H1 (cell line): ENCODE results near the gene MUC4. TPM values are rescaled to one million over a fixed set of nuclear protein-coding genes. Genes with fewer than 3 reads are reported as not detected.
"Not testable (repeated sequence)": the region's sequence is repeated elsewhere in the genome, so short reads cannot be mapped to it uniquely, and the experiment has no call there.

Source experiments
- CTCF ChIA-PET: fragments of 300-600 bp; sonication (Branson Sonifier 250); formaldehyde crosslinking; loops from one replicate; lab custom pipeline; 2021; ENCODE audit not compliant: partially characterized antibody; lab: Charles Lee
- POLR2A ChIA-PET: fragments of 300-600 bp; sonication (Branson Sonifier 250); formaldehyde crosslinking; loops from one replicate; lab custom pipeline; 2021; ENCODE audit warnings: inconsistent platforms; ENCODE audit not compliant: partially characterized antibody; lab: Charles Lee
- DNase-seq, 2 experiments: peaks; one replicate each; pipeline versions ENCODE4 v3.0.0 to v3.0.0-alpha.2; 2010 to 2022; ENCODE audit warnings: low spot score in 2 of 2, low read depth in 1 of 2, mixed read lengths in 1 of 2
- FAIRE-seq: peaks from 2 replicates; lab custom pipeline; 2011; peaks lifted over from hg19 to GRCh38; lab: Jason Lieb, UNC
- H2AFZ ChIP-seq: 2 replicates; pipeline ENCODE4 v1.8.1; 2012; ENCODE audit warnings: low read length, inconsistent platforms
- H2AK5ac ChIP-seq: 2 replicates; pipeline ENCODE4 v1.6.1; 2013; ENCODE audit warnings: low read depth, low read length
- H2BK120ac ChIP-seq: replicated peaks from 2 replicates; pipeline ENCODE3; 2013; ENCODE audit warnings: low read depth, low read length, inconsistent platforms
- H2BK12ac ChIP-seq: 2 replicates; pipeline ENCODE4 v1.6.1; 2013; ENCODE audit warnings: low read depth, low read length
- H2BK15ac ChIP-seq: 2 replicates; pipeline ENCODE4 v1.6.1; 2013; ENCODE audit warnings: low read length
- H2BK20ac ChIP-seq: 2 replicates; pipeline ENCODE4 v1.6.1; 2013; ENCODE audit warnings: low read length
- H2BK5ac ChIP-seq: 2 replicates; pipeline ENCODE4 v1.6.1; 2013; ENCODE audit warnings: low read depth, low read length
- H3K14ac ChIP-seq: 2 replicates; pipeline ENCODE4 v1.6.1; 2013; ENCODE audit warnings: inconsistent platforms; ENCODE audit not compliant: insufficient read length
- H3K18ac ChIP-seq: 2 replicates; pipeline ENCODE4 v1.6.1; 2013; ENCODE audit warnings: low read length; ENCODE audit errors: extremely low read depth
- H3K23ac ChIP-seq: 2 replicates; pipeline ENCODE4 v1.6.1; 2013; ENCODE audit warnings: inconsistent platforms; ENCODE audit not compliant: insufficient read length
- H3K23me2 ChIP-seq: 2 replicates; pipeline ENCODE4 v1.6.1; 2013; ENCODE audit warnings: low read depth, low read length
- H3K27ac ChIP-seq: 2 replicates; pipeline ENCODE4 v1.6.1; 2011; ENCODE audit warnings: low read depth, low read length, inconsistent platforms
- H3K27me3 ChIP-seq, 4 experiments: replicated peaks in 1 of 4; 1 replicate in 1 of 4; 2 replicates in 3 of 4; pipeline versions ENCODE4 v1.6.1 to v1.8.1; 2011 to 2013; ENCODE audit warnings: low read length in 3 of 4, mild to moderate bottlenecking in 3 of 4, inconsistent platforms in 2 of 4, mixed read lengths in 2 of 4, moderate library complexity in 1 of 4; ENCODE audit not compliant: control insufficient read depth in 3 of 4, insufficient read depth in 3 of 4; ENCODE audit errors: extremely low read depth in 1 of 4
- H3K36me3 ChIP-seq, 4 experiments: 2 replicates each; pipeline versions ENCODE4 v1.6.1 to v1.8.1; 2011 to 2013; ENCODE audit warnings: mild to moderate bottlenecking in 4 of 4, low read length in 3 of 4, moderate library complexity in 2 of 4, control low read depth in 1 of 4, inconsistent platforms in 1 of 4; ENCODE audit not compliant: insufficient read depth in 4 of 4, control insufficient read depth in 2 of 4
- H3K4ac ChIP-seq: replicated peaks from 2 replicates; pipeline ENCODE3; 2013; ENCODE audit warnings: low read length, low read depth, mixed read lengths, inconsistent platforms; ENCODE audit not compliant: insufficient read length
- H3K4me1 ChIP-seq, 4 experiments: replicated peaks in 1 of 4; 1 replicate in 1 of 4; 2 replicates in 3 of 4; pipeline versions ENCODE4 v1.6.1 to v1.8.1; 2011 to 2013; ENCODE audit warnings: low read length in 3 of 4, inconsistent platforms in 2 of 4, mixed read lengths in 1 of 4; ENCODE audit not compliant: insufficient read depth in 4 of 4, control insufficient read depth in 3 of 4
- H3K4me2 ChIP-seq, 2 experiments: 2 replicates each; pipeline versions ENCODE4 v1.6.1 to v1.8.1; 2011 to 2013; ENCODE audit warnings: low read depth in 2 of 2, low read length in 2 of 2, control low read depth in 1 of 2, inconsistent platforms in 1 of 2, mild to moderate bottlenecking in 1 of 2; ENCODE audit not compliant: insufficient read depth in 1 of 2
- H3K4me3 ChIP-seq, 4 experiments: fragments of 200-600, 300-600 bp in 1 of 4; sonication (generic), shearing (Covaris generic), sonication (Bioruptor Twin) in 1 of 4; 2 replicates each; pipeline versions ENCODE4 v1.5.1 to v1.8.1; 2011 to 2016; ENCODE audit warnings: low read length in 4 of 4, low read depth in 3 of 4, control low read depth in 2 of 4, inconsistent platforms in 2 of 4, mild to moderate bottlenecking in 2 of 4, mixed read lengths in 1 of 4, moderate library complexity in 1 of 4; ENCODE audit not compliant: insufficient read depth in 2 of 4; ENCODE audit errors: extremely low read depth in 1 of 4
- H3K56ac ChIP-seq: replicated peaks from 2 replicates; pipeline ENCODE3; 2013; ENCODE audit warnings: low read depth, mild to moderate bottlenecking, mixed read lengths, low read length, inconsistent platforms; ENCODE audit not compliant: insufficient read length
- H3K79me1 ChIP-seq: 2 replicates; pipeline ENCODE4 v1.6.1; 2013; ENCODE audit warnings: low read depth, low read length, control low read depth
- H3K79me2 ChIP-seq, 2 experiments: 2 replicates each; pipeline versions ENCODE4 v1.6.1 to v1.8.1; 2012 to 2013; ENCODE audit warnings: low read length in 2 of 2, mild to moderate bottlenecking in 2 of 2, inconsistent platforms in 1 of 2; ENCODE audit not compliant: insufficient read depth in 2 of 2, control insufficient read depth in 1 of 2
- H3K9ac ChIP-seq, 4 experiments: replicated peaks in 1 of 4; 1 replicate in 1 of 4; 2 replicates in 3 of 4; pipeline versions ENCODE4 v1.6.1 to v1.8.1; 2011 to 2013; ENCODE audit warnings: low read depth in 3 of 4, low read length in 3 of 4, control low read depth in 2 of 4, mild to moderate bottlenecking in 2 of 4, moderate library complexity in 2 of 4, inconsistent platforms in 1 of 4; ENCODE audit errors: extremely low read depth in 1 of 4
- H3K9me3 ChIP-seq, 2 experiments: 2 replicates each; pipeline versions ENCODE4 v1.6.1 to v1.8.1; 2012 to 2013; ENCODE audit warnings: mild to moderate bottlenecking in 2 of 2, moderate library complexity in 2 of 2, control low read depth in 1 of 2, inconsistent platforms in 1 of 2, low read depth in 1 of 2, low read length in 1 of 2, mixed read lengths in 1 of 2; ENCODE audit not compliant: insufficient read depth in 2 of 2
- H4K20me1 ChIP-seq, 2 experiments: replicated peaks in 1 of 2; 2 replicates each; pipeline versions ENCODE3 to v1.8.1; 2011 to 2013; ENCODE audit warnings: inconsistent platforms in 2 of 2, low read length in 2 of 2, mild to moderate bottlenecking in 1 of 2; ENCODE audit not compliant: insufficient read depth in 2 of 2, control insufficient read depth in 1 of 2
- H4K5ac ChIP-seq: 2 replicates; pipeline ENCODE4 v1.6.1; 2013; ENCODE audit warnings: low read length, low read depth, mixed read lengths, inconsistent platforms; ENCODE audit not compliant: insufficient read length
- H4K8ac ChIP-seq: 2 replicates; pipeline ENCODE4 v1.8.0; 2013; ENCODE audit warnings: mild to moderate bottlenecking, moderate library complexity, low read length, inconsistent platforms; ENCODE audit not compliant: insufficient read depth; ENCODE audit errors: extremely low read depth
- H4K91ac ChIP-seq: replicated peaks from 2 replicates; pipeline ENCODE3; 2013; ENCODE audit warnings: low read length, mixed read lengths, inconsistent platforms; ENCODE audit not compliant: insufficient read length
- WGBS, 2 experiments: shearing (Covaris generic) in 1 of 2; methylation state at CpG; one replicate each; pipeline versions ENCODE4 v1.1.6 to v1.1.7; 2013 to 2015; ENCODE audit warnings: low lambda C conversion rate in 2 of 2, mixed read lengths in 2 of 2, inconsistent platforms in 1 of 2, low coverage in 1 of 2, missing lambda C conversion rate in 1 of 2; ENCODE audit not compliant: insufficient replicate concordance in 2 of 2, insufficient coverage in 1 of 2, insufficient read length in 1 of 2; ENCODE audit errors: extremely low coverage in 1 of 2, missing lambda C conversion rate in 1 of 2; 5-methylcytosine and 5-hydroxymethylcytosine counted together
- polyA plus RNA-seq, 7 experiments: library from polyadenylated mRNA; depleted of rRNA in 3 of 7; stranded (reverse) in 5 of 7; unstranded in 2 of 7; fragments of >200 nt in 5 of 7; fragments of 200-250 nt in 2 of 7; gene quantifications; 1 replicate in 5 of 7; 2 replicates in 1 of 7; 4 replicates in 1 of 7; pipeline versions ENCODE4 v1.2.1 to v1.2.3, GENCODE V29; 2011 to 2013; ENCODE audit warnings: missing spikeins in 2 of 7, mixed read lengths in 2 of 7
- total RNA-seq: library from RNA; stranded (reverse); fragmentation: NEBNext Ultra II Directional; extraction: Animal tissue kit (Norgen Biotek cat#: 25700); gene quantifications from 2 replicates; pipeline ENCODE4 v1.2.1, GENCODE V29; 2021

MUC4 gene
- total and polyA plus RNA-seq, 2 of the 8 experiments (the other 6 are each of a cell fraction or from before 2014, with no cell fraction given), result 0.89 to 2.0 TPM

GRCh38 chr3:195710126-195710905 is 101.4 kb downstream of the MUC4 start:
- 60% methylated on average over 6 of the region's 6 CpGs; no CpG with 5 or more reads in 1 of the 2 experiments for WGBS, 2 experiments
- H4K91ac ChIP-seq, H3K18ac ChIP-seq, H3K27ac ChIP-seq, DNase-seq, H3K4me2 ChIP-seq, H4K20me1 ChIP-seq, H3K4me3 ChIP-seq, H3K23me2 ChIP-seq, H3K36me3 ChIP-seq, H2AFZ ChIP-seq, H2BK12ac ChIP-seq, H3K9ac ChIP-seq, H3K9me3 ChIP-seq, FAIRE-seq, H2AK5ac ChIP-seq, H3K79me2 ChIP-seq, H3K56ac ChIP-seq, H4K8ac ChIP-seq, POLR2A ChIA-PET, H3K79me1 ChIP-seq, H2BK120ac ChIP-seq, H3K23ac ChIP-seq, CTCF ChIA-PET, H3K27me3 ChIP-seq, H2BK20ac ChIP-seq, H3K4ac ChIP-seq, H3K14ac ChIP-seq, H2BK5ac ChIP-seq, H2BK15ac ChIP-seq, H3K4me1 ChIP-seq: not testable (repeated sequence)
- peak overlapping the region; percentile 65 for H4K5ac ChIP-seq
